GM12878 (cell line): ENCODE results near the gene MFNG. TPM values are rescaled to one million over a fixed set of nuclear protein-coding genes. Genes with fewer than 3 reads are reported as not detected.

Source experiments
- ATAC-seq: fragments of 200-7000 bp; cut with Tn5 transposase; 3 replicates; pipeline ENCODE4 v1.9.1; 2020; ENCODE audit warnings: mild to moderate bottlenecking, moderate library complexity
- BruUV-seq: library from RNA; stranded (reverse); fragments of 400-500 nt; replicated peaks from 2 replicates; lab custom pipeline; 2021; lab: Mats Ljungman, UMichigan
- CTCF ChIA-PET: fragments of 300-600 bp; sonication (Branson Sonifier 250); formaldehyde crosslinking; extraction: SDS; loops from one replicate; lab custom pipeline; 2021; ENCODE audit warnings: inconsistent platforms; lab: Yijun Ruan, JAX
- POLR2A ChIA-PET: fragments of 350-600 bp; formaldehyde crosslinking; extraction: SDS; loops from one replicate; lab custom pipeline; 2021; ENCODE audit warnings: inconsistent platforms; lab: Charles Lee
- RAD21 ChIA-PET: fragments of 300-600 bp; sonication (Branson Sonifier 250); formaldehyde crosslinking; loops from one replicate; lab custom pipeline; 2023; ENCODE audit warnings: antibody characterized with exemption; ENCODE audit not compliant: unreplicated experiment; lab: Charles Lee
- SMC1A ChIA-PET: fragments of 300-600 bp; sonication (Branson Sonifier 250); formaldehyde crosslinking; loops from one replicate; lab custom pipeline; 2023; ENCODE audit not compliant: unreplicated experiment, uncharacterized antibody; lab: Charles Lee
- DNase-seq: peaks from one replicate; pipeline ENCODE4 v3.0.0-alpha.2; 2011; ENCODE audit warnings: low read depth, low spot score
- FAIRE-seq: peaks from 3 replicates; lab custom pipeline; 2011; peaks lifted over from hg19 to GRCh38; lab: Jason Lieb, UNC
- H2AFZ ChIP-seq: 2 replicates; pipeline ENCODE4 v1.6.0; 2011; ENCODE audit warnings: low read depth, low read length, control low read depth; ENCODE audit not compliant: control insufficient read depth
- H3K27ac ChIP-seq: 2 replicates; pipeline ENCODE4 v1.5.1; 2011; ENCODE audit warnings: control low read depth; ENCODE audit not compliant: control insufficient read depth, insufficient read depth
- H3K27me3 ChIP-seq, 2 experiments: replicated peaks in 1 of 2; 2 replicates each; pipeline versions ENCODE4 v1.6.0 to v1.6.1; 2011; ENCODE audit warnings: low read length in 1 of 2; ENCODE audit not compliant: control insufficient read depth in 2 of 2, insufficient read depth in 2 of 2
- H3K36me3 ChIP-seq, 2 experiments: 2 replicates each; pipeline ENCODE4 v1.5.1; 2011; ENCODE audit warnings: low read length in 1 of 2; ENCODE audit not compliant: control insufficient read depth in 2 of 2, insufficient read depth in 2 of 2
- H3K4me1 ChIP-seq: 2 replicates; pipeline ENCODE4 v1.6.1; 2011; ENCODE audit warnings: mild to moderate bottlenecking, low read length, moderate library complexity, mixed read lengths; ENCODE audit not compliant: control insufficient read depth, insufficient read depth
- H3K4me2 ChIP-seq: 2 replicates; pipeline ENCODE4 v1.6.0; 2011; ENCODE audit warnings: control low read depth; ENCODE audit not compliant: control insufficient read depth, insufficient read depth
- H3K4me3 ChIP-seq: fragments of 200-600 bp; sonication (generic); 2 replicates; pipeline ENCODE4 v1.5.1; 2016
- H3K79me2 ChIP-seq: 2 replicates; pipeline ENCODE4 v1.6.0; 2011; ENCODE audit warnings: low read length; ENCODE audit not compliant: control insufficient read depth, insufficient read depth
- H3K9ac ChIP-seq: 2 replicates; pipeline ENCODE4 v1.8.0; 2011; ENCODE audit warnings: low read length, control low read depth, mixed read lengths; ENCODE audit not compliant: control insufficient read depth, insufficient read depth
- H3K9me3 ChIP-seq: replicated peaks from 3 replicates; pipeline ENCODE4 v1.5.1; 2011; ENCODE audit warnings: mild to moderate bottlenecking, low read length; ENCODE audit not compliant: control insufficient read depth, insufficient read depth
- H4K20me1 ChIP-seq: 2 replicates; pipeline ENCODE4 v1.6.0; 2011; ENCODE audit not compliant: control insufficient read depth, insufficient read depth
- CHD2 ChIP-seq: IDR thresholded peaks from 2 replicates; pipeline ENCODE4 v1.6.1; 2011; ENCODE audit warnings: low read depth, low read length, improper control_type of control experiment, borderline replicate concordance
- EZH2 ChIP-seq: IDR thresholded peaks from 2 replicates; pipeline ENCODE4 v1.6.1; 2012; ENCODE audit warnings: low read depth, mild to moderate bottlenecking, control low read depth, inconsistent platforms, low read length, borderline replicate concordance; ENCODE audit not compliant: control insufficient read depth
- whole genome bisulfite sequencing: methylation state at CpG from one replicate; pipeline ENCODE4 v1.1.6; 2016; ENCODE audit warnings: low lambda C conversion rate; ENCODE audit not compliant: insufficient replicate concordance, insufficient coverage; ENCODE audit errors: missing lambda C conversion rate; 5-methylcytosine and 5-hydroxymethylcytosine counted together
- in situ Hi-C: fragments of 300-500 bp; cut with MboI; formaldehyde crosslinking; loops from 9 replicates; pipeline ENCODE4 v1.14.3; 2018; ENCODE audit warnings: mixed read lengths
- intact Hi-C: fragments of 100-400 bp; cut with micrococcal nuclease; formaldehyde crosslinking; loops from one replicate; pipeline ENCODE4 v1.14.2; 2022; ENCODE audit not compliant: unreplicated experiment
- polyA plus RNA-seq, 11 experiments: library from polyadenylated mRNA; depleted of rRNA in 4 of 11; unstranded in 6 of 11; stranded (reverse) in 5 of 11; fragments of >200 nt; fragmentation: Nextera tagmentation in 4 of 11; fragmentation: Illumina TruSeq in 1 of 11; extraction: Ambion mirVana in 4 of 11; extraction: Trizol in 1 of 11; gene quantifications; 1 replicate in 1 of 11; 2 replicates in 10 of 11; pipeline versions ENCODE4 v1.2.1 to v1.2.3, GENCODE V29; 2011 to 2016; ENCODE audit warnings: inconsistent platforms in 2 of 11, missing spikeins in 2 of 11, low read depth in 1 of 11
- total RNA-seq, 4 experiments: library from RNA; depleted of rRNA in 3 of 4; stranded (reverse); fragments of >200 nt in 3 of 4; fragmentation: Illumina TruSeq in 1 of 4; extraction: Trizol in 1 of 4; gene quantifications; 2 replicates each; pipeline versions ENCODE4 v1.2.1 to v1.2.3, GENCODE V29; 2013 to 2021
- TF ChIP-seq, protein P1 (sequence below): IDR thresholded peaks from 2 replicates; pipeline ENCODE4 v1.6.1; 2012; ENCODE audit warnings: improper control_type of control experiment, low read depth, low read length; ENCODE audit not compliant: insufficient replicate concordance

The MFNG gene
- total and polyA plus RNA-seq, 10 of the 15 experiments (the other 5 are each of a cell fraction or from before 2014, with no cell fraction given): 11.5 to 117 (median 68.5) TPM

DNA sequence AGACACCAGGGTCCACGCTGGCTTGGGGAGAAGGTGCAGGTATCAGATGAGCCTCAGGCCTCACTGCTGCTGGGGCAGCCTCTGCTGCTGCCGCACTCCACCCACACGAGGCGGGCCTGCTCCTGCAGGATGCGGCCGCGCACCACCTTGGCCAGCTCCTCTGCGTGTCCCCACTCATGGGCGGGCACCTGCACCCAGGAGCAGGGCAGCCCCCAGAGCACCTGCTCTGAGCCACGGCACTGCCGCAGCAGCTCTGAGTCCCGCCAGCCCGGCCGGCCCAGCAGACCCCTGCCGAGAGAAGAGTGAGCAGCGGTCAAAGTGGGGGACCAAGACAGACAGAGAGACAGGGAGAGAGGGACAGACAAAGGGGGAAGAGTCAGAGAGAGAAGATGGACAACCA, 4.9 kb upstream of the MFNG start:
- FAIRE-seq (no peak), ATAC-seq (no peak), DNase-seq (no peak)
- ChIA-PET POLR2A (no interaction called here), CTCF (interaction anchor here (11.5 kb wide), 1 partner anchor 18 kb away, joined by 75 read pairs; no protein-coding TSS in a partner anchor), RAD21 (no interaction called here), SMC1A (no interaction called here)
- intact Hi-C loops: no loop called here
- TF ChIP-seq, protein P1, sequence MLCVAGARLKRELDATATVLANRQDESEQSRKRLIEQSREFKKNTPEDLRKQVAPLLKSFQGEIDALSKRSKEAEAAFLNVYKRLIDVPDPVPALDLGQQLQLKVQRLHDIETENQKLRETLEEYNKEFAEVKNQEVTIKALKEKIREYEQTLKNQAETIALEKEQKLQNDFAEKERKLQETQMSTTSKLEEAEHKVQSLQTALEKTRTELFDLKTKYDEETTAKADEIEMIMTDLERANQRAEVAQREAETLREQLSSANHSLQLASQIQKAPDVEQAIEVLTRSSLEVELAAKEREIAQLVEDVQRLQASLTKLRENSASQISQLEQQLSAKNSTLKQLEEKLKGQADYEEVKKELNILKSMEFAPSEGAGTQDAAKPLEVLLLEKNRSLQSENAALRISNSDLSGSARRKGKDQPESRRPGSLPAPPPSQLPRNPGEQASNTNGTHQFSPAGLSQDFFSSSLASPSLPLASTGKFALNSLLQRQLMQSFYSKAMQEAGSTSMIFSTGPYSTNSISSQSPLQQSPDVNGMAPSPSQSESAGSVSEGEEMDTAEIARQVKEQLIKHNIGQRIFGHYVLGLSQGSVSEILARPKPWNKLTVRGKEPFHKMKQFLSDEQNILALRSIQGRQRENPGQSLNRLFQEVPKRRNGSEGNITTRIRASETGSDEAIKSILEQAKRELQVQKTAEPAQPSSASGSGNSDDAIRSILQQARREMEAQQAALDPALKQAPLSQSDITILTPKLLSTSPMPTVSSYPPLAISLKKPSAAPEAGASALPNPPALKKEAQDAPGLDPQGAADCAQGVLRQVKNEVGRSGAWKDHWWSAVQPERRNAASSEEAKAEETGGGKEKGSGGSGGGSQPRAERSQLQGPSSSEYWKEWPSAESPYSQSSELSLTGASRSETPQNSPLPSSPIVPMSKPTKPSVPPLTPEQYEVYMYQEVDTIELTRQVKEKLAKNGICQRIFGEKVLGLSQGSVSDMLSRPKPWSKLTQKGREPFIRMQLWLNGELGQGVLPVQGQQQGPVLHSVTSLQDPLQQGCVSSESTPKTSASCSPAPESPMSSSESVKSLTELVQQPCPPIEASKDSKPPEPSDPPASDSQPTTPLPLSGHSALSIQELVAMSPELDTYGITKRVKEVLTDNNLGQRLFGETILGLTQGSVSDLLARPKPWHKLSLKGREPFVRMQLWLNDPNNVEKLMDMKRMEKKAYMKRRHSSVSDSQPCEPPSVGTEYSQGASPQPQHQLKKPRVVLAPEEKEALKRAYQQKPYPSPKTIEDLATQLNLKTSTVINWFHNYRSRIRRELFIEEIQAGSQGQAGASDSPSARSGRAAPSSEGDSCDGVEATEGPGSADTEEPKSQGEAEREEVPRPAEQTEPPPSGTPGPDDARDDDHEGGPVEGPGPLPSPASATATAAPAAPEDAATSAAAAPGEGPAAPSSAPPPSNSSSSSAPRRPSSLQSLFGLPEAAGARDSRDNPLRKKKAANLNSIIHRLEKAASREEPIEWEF: no peak
- TF ChIP-seq CHD2 (no peak), EZH2 (no peak)
- H3K4me2 ChIP-seq: no peak overlapping the region
- no peaks in the 10 kb centered on the region for H3K9me3 ChIP-seq
- 84% methylated on average over 16 of the region's 16 CpGs for WGBS
- no peaks in the 10 kb centered on the region for H3K36me3 ChIP-seq
- no peak overlapping the region for H3K27ac ChIP-seq
- H3K9ac ChIP-seq: no peak overlapping the region
- H3K27me3 ChIP-seq: no peaks in the 10 kb centered on the region; a peak in 1 of 4 replicates
- H2AFZ ChIP-seq: no peak overlapping the region
- no TSS peak for BruUV-seq
- no peak overlapping the region for H3K4me3 ChIP-seq
- no peaks in the 10 kb centered on the region for H4K20me1 ChIP-seq
- in situ Hi-C loops: no loop called here
- peaks cover 9% of the 10 kb centered on the region for H3K4me1 ChIP-seq
- H3K79me2 ChIP-seq: peaks cover 4% of the 10 kb centered on the region
